Endothelial cell of umbilical vein (primary cell): ENCODE results near the gene CLASRP. TPM values are rescaled to one million over a fixed set of nuclear protein-coding genes. Genes with fewer than 3 reads are reported as not detected.

Experiments
- BruUV-seq: library from RNA; stranded (reverse); fragments of 400-500 nt; replicated peaks from 2 replicates; lab custom pipeline; 2021; lab: Mats Ljungman, UMichigan
- CTCF ChIA-PET: fragments of 300-600, 350-600 bp; sonication (Branson Sonifier 250); formaldehyde crosslinking; loops from one replicate; lab custom pipeline; 2021; ENCODE audit warnings: antibody characterized with exemption, inconsistent platforms; lab: Charles Lee
- POLR2A ChIA-PET: fragments of 300-600, 350-600 bp; sonication (Branson Sonifier 250); formaldehyde crosslinking; loops from one replicate; lab custom pipeline; 2021; ENCODE audit warnings: antibody characterized with exemption, inconsistent platforms; lab: Charles Lee
- DNase-seq: peaks from one replicate; pipeline ENCODE4 v3.0.0-alpha.2; 2011; ENCODE audit warnings: low read depth, low spot score
- FAIRE-seq: peaks from 2 replicates; lab custom pipeline; 2011; peaks lifted over from hg19 to GRCh38; lab: Jason Lieb, UNC
- H2AFZ ChIP-seq: 2 replicates; pipeline ENCODE4 v1.6.0; 2012; ENCODE audit warnings: low read depth, low read length, control low read depth, inconsistent platforms
- H3K27ac ChIP-seq: 2 replicates; pipeline ENCODE4 v1.5.1; 2011; ENCODE audit warnings: low read depth, mild to moderate bottlenecking, control low read depth, low read length, moderate library complexity; ENCODE audit not compliant: insufficient read depth
- H3K27me3 ChIP-seq, 2 experiments: 2 replicates each; pipeline versions ENCODE4 v1.6.0 to v1.6.1; 2011; ENCODE audit warnings: low read length in 2 of 2, mixed read lengths in 1 of 2; ENCODE audit not compliant: control insufficient read depth in 2 of 2, insufficient read depth in 2 of 2
- H3K36me3 ChIP-seq, 2 experiments: 2 replicates in 1 of 2; 3 replicates in 1 of 2; pipeline ENCODE4 v1.5.1; 2011; ENCODE audit warnings: low read length in 2 of 2, mild to moderate bottlenecking in 1 of 2, moderate library complexity in 1 of 2; ENCODE audit not compliant: control insufficient read depth in 2 of 2, insufficient read depth in 2 of 2; ENCODE audit errors: extremely low read depth in 1 of 2
- H3K4me1 ChIP-seq: 3 replicates; pipeline ENCODE4 v1.5.1; 2011; ENCODE audit warnings: mild to moderate bottlenecking, low read length; ENCODE audit not compliant: control insufficient read depth, insufficient read depth; ENCODE audit errors: extremely low read depth
- H3K4me2 ChIP-seq: 2 replicates; pipeline ENCODE4 v1.6.1; 2011; ENCODE audit warnings: low read length, control low read depth, mixed read lengths; ENCODE audit not compliant: insufficient read depth
- H3K4me3 ChIP-seq, 3 experiments: fragments of 200-600 bp in 1 of 3; sonication (generic), shearing (Covaris generic) in 1 of 3; replicated peaks in 1 of 3; 2 replicates each; pipeline ENCODE4 v1.5.1; 2011 to 2016; ENCODE audit warnings: control low read depth in 3 of 3, low read length in 3 of 3, mild to moderate bottlenecking in 2 of 3, inconsistent platforms in 1 of 3, low read depth in 1 of 3, moderate library complexity in 1 of 3; ENCODE audit not compliant: insufficient read depth in 1 of 3
- H3K79me2 ChIP-seq: 2 replicates; pipeline ENCODE4 v1.6.0; 2012; ENCODE audit warnings: low read length, inconsistent platforms; ENCODE audit not compliant: control insufficient read depth, insufficient read depth
- H3K9ac ChIP-seq: replicated peaks from 2 replicates; pipeline ENCODE3; 2011; ENCODE audit warnings: low read length, control low read depth; ENCODE audit not compliant: insufficient read depth; ENCODE audit errors: extremely low read depth
- H3K9me1 ChIP-seq: replicated peaks from 3 replicates; pipeline ENCODE4 v1.6.0; 2011; ENCODE audit warnings: mild to moderate bottlenecking, low read length; ENCODE audit not compliant: control insufficient read depth, insufficient read depth; ENCODE audit errors: extremely low read depth
- H3K9me3 ChIP-seq: replicated peaks from 2 replicates; pipeline ENCODE4 v1.5.1; 2012; ENCODE audit warnings: low read length, inconsistent platforms; ENCODE audit not compliant: control insufficient read depth, insufficient read depth
- H4K20me1 ChIP-seq: replicated peaks from 2 replicates; pipeline ENCODE3; 2011; ENCODE audit warnings: mild to moderate bottlenecking, low read length; ENCODE audit not compliant: control insufficient read depth, insufficient read depth; ENCODE audit errors: extremely low read depth
- CTCF ChIP-seq, 2 donors: IDR thresholded peaks; 1 replicate in 1 of 2; 2 replicates in 1 of 2; pipeline ENCODE4 v1.5.1; 2011; ENCODE audit warnings: low read length in 2 of 2, mild to moderate bottlenecking in 2 of 2, moderate library complexity in 2 of 2, control low read depth in 1 of 2, inconsistent platforms in 1 of 2, low read depth in 1 of 2; ENCODE audit not compliant: insufficient read depth in 1 of 2; ENCODE audit errors: extremely low read depth in 1 of 2
- FOS ChIP-seq: IDR thresholded peaks from 2 replicates; pipeline ENCODE4 v1.6.1; 2011; ENCODE audit warnings: mild to moderate bottlenecking, low read length, moderate library complexity, borderline replicate concordance; ENCODE audit not compliant: insufficient read depth
- MAX ChIP-seq: IDR thresholded peaks from 2 replicates; pipeline ENCODE4 v1.6.1; 2011; ENCODE audit not compliant: insufficient read depth, insufficient read length
- MYC ChIP-seq: IDR thresholded peaks from one replicate; pipeline ENCODE4 v1.6.1; 2011; ENCODE audit warnings: mild to moderate bottlenecking, low read depth, low read length
- dilution Hi-C: fragments of 300-500 bp; cut with MboI; formaldehyde crosslinking; loops from one replicate; pipeline ENCODE4 v1.15.0; 2019; ENCODE audit warnings: low sequenced_read_pairs; ENCODE audit not compliant: extremely low pct_ligation_motif_present
- intact Hi-C: fragments of 100-400 bp; cut with micrococcal nuclease; formaldehyde crosslinking; loops from one replicate; pipeline ENCODE4 v1.10.0; 2022
- polyA plus RNA-seq, 4 experiments: library from polyadenylated mRNA; depleted of rRNA in 3 of 4; stranded (reverse) in 3 of 4; unstranded in 1 of 4; fragments of >200 nt; gene quantifications; 2 replicates each; pipeline versions ENCODE4 v1.2.1 to v1.2.3, GENCODE V29; 2011 to 2012; ENCODE audit warnings: missing spikeins in 1 of 4
- total RNA-seq: library from RNA; stranded (reverse); gene quantifications from 2 replicates; pipeline ENCODE4 v1.2.3, GENCODE V29; 2021

The CLASRP gene
- total and polyA plus RNA-seq, 2 donors (not counting 3 experiments of a cell fraction or from before 2014, with no cell fraction given): 40.7 to 70.7 TPM

GRCh38 chr19:45041125-45041524 is 2.3 kb downstream of the CLASRP start:
- Histone ChIP-seq H3K4me2 (no peak overlapping the region), H3K4me1 (peaks cover 11% of the 10 kb centered on the region), H4K20me1 (peaks cover 3% of the 10 kb centered on the region), H3K4me3 (no peak overlapping the region), H3K9ac (no peak overlapping the region), H3K27me3 (no peaks in the 10 kb centered on the region), H3K79me2 (peaks cover 55% of the 10 kb centered on the region), H2AFZ (no peak overlapping the region), H3K9me3 (no peaks in the 10 kb centered on the region), H3K36me3 (peaks cover 5 to 36% of the 10 kb centered on the region in 2 experiments), H3K27ac (no peak overlapping the region), H3K9me1 (no peaks in the 10 kb centered on the region)
- intact Hi-C loops (no loop called here), dilution Hi-C loops (no loop called here)
- POLR2A ChIA-PET: no interaction called here
- no peak for TF ChIP-seq CTCF (IDR thresholded peaks at IDR 0.05; ENCODE audit: extremely low read depth in 1 of 2, insufficient read depth in 1 of 2, low read depth in 1 of 2, low read length in 2 of 2)
- no peak for TF ChIP-seq MAX
- DNase-seq (no peak), FAIRE-seq (no peak)
- CTCF ChIA-PET: interaction anchor here (0.7 to 1.4 kb wide), 2 partner anchors 19 to 49 kb away, joined by 3 to 7 read pairs; no protein-coding TSS in a partner anchor
- no TSS peak for BruUV-seq

DNA sequence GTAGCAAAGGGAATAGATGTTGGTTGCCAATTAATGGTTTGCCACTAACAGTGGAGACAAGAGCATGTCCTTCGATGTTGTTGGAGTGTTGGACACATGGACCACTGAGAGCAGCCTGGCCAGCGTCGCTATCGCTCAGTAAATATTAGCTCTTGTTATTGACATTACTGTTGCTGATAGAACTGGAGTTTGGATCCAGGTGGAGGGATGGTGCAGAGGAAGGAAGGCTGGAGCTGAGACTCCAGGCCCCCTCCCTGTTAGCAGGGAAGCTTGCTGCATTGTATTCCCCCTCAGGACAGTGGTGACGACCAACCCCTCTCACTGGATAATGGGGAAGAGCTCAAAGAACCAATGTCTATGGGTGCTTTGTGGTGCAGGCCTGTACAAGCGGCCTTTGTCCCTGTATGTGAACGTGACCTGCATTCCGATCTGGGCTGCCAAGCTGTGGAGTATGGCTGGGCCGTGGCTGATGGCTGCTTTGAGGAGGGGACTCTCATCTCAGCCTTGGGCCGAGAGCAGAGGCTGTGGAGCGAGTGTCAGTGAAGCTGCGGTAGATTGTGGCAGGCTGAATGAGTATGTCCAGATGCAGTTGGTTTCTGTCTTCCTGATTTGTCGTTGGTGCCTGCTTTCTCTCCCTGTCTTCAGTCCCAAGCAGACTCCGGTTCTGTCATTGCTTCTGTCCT is 7.0 kb downstream of the CLASRP start:
- BruUV-seq: no TSS peak
- intact Hi-C loops: no loop called here
- Histone ChIP-seq H4K20me1 (no peaks in the 10 kb centered on the region), H3K4me3 (no peak overlapping the region), H3K9me1 (no peaks in the 10 kb centered on the region), H3K4me1 (no peaks in the 10 kb centered on the region), H3K4me2 (no peak overlapping the region), H3K36me3 (peaks cover 5 to 29% of the 10 kb centered on the region in 2 experiments), H2AFZ (no peak overlapping the region), H3K27ac (no peak overlapping the region), H3K9me3 (no peaks in the 10 kb centered on the region), H3K27me3 (no peaks in the 10 kb centered on the region), H3K9ac (no peak overlapping the region), H3K79me2 (peaks cover 68% of the 10 kb centered on the region)
- ChIA-PET POLR2A (no interaction called here), CTCF (no interaction called here)
- FAIRE-seq (no peak), DNase-seq (no peak)
- dilution Hi-C loops: no loop called here
- TF ChIP-seq MAX: no peak
- no peak for TF ChIP-seq MYC
- no peak for TF ChIP-seq FOS
